Neural cell (in vitro differentiated cells): ENCODE results near the gene GATM. TPM values are rescaled to one million over a fixed set of nuclear protein-coding genes. Genes with fewer than 3 reads are reported as not detected.
"Not testable (repeated sequence)": the region's sequence is repeated elsewhere in the genome, so short reads cannot be mapped to it uniquely, and the experiment has no call there.

Experiments used
- H2AFZ ChIP-seq: fragments of 200-600, 300-800 bp; sonication (generic), shearing (Covaris generic); 2 replicates; pipeline ENCODE4 v1.6.0; 2014; ENCODE audit warnings: low read depth, mild to moderate bottlenecking, antibody characterized with exemption, low read length, moderate library complexity
- H3F3A ChIP-seq: fragments of 200-600 bp; shearing (Covaris generic); 2 replicates; pipeline ENCODE4 v1.6.1; 2016; ENCODE audit warnings: mild to moderate bottlenecking, moderate library complexity, mixed read lengths, antibody characterized with exemption, low read length; ENCODE audit not compliant: insufficient read depth, poor library complexity, severe bottlenecking
- H3K27ac ChIP-seq: fragments of 200-600, 300-800 bp; sonication (generic), shearing (Covaris generic); 2 replicates; pipeline ENCODE4 v1.5.1; 2014; ENCODE audit warnings: mild to moderate bottlenecking, low read length, moderate library complexity
- H3K27me3 ChIP-seq: fragments of 300-800, 200-600 bp; sonication (generic), shearing (Covaris generic); 2 replicates; pipeline ENCODE4 v1.6.0; 2014; ENCODE audit warnings: mild to moderate bottlenecking, low read depth, low read length, moderate library complexity; ENCODE audit not compliant: insufficient read depth
- H3K36me3 ChIP-seq: fragments of 300-800, 200-600 bp; sonication (generic), shearing (Covaris generic); 2 replicates; pipeline ENCODE4 v1.5.1; 2014; ENCODE audit warnings: mild to moderate bottlenecking, antibody characterized with exemption, low read length, moderate library complexity; ENCODE audit not compliant: insufficient read depth
- H3K4me2 ChIP-seq: fragments of 300-800, 200-600 bp; sonication (generic), shearing (Covaris generic); 2 replicates; pipeline ENCODE4 v1.6.0; 2014; ENCODE audit warnings: mild to moderate bottlenecking, low read length
- H3K4me3 ChIP-seq: fragments of 300-800, 200-600 bp; sonication (generic), shearing (Covaris generic); 2 replicates; pipeline ENCODE4 v1.5.1; 2014; ENCODE audit warnings: mild to moderate bottlenecking, low read length, moderate library complexity
- H3K79me2 ChIP-seq: fragments of 200-600 bp; shearing (Covaris generic); replicated peaks from 2 replicates; pipeline ENCODE4 v1.6.0; 2014; ENCODE audit warnings: mild to moderate bottlenecking, low read length, moderate library complexity; ENCODE audit not compliant: insufficient read depth
- H3K9ac ChIP-seq: fragments of 300-800, 200-600 bp; sonication (generic), shearing (Covaris generic); 2 replicates; pipeline ENCODE4 v1.6.1; 2016; ENCODE audit warnings: mild to moderate bottlenecking, low read length, mixed read lengths
- H3K9me2 ChIP-seq: fragments of 200-600 bp; shearing (Covaris generic); 2 replicates; pipeline ENCODE4 v1.6.1; 2016; ENCODE audit warnings: mild to moderate bottlenecking, low read length, mixed read lengths; ENCODE audit not compliant: insufficient read depth
- H3K9me3 ChIP-seq: fragments of 200-600, 300-800 bp; sonication (generic), shearing (Covaris generic); 2 replicates; pipeline ENCODE4 v1.6.1; 2016; ENCODE audit warnings: mild to moderate bottlenecking, mixed run types, low read length, moderate library complexity, mixed read lengths
- H4K20me1 ChIP-seq: fragments of 200-600 bp; shearing (Covaris generic); 2 replicates; pipeline ENCODE4 v1.6.1; 2016; ENCODE audit warnings: mild to moderate bottlenecking, mixed run types; ENCODE audit not compliant: insufficient read depth
- CTCF ChIP-seq: fragments of 450-650 bp; IDR thresholded peaks from 2 replicates; pipeline ENCODE4 v1.5.1; 2014; ENCODE audit warnings: antibody characterized with exemption, mild to moderate bottlenecking, moderate library complexity; ENCODE audit not compliant: poor library complexity, severe bottlenecking
- EP300 ChIP-seq: fragments of 450-650 bp; conservative IDR thresholded peaks from 2 replicates; pipeline ENCODE4 v1.6.1; 2014; ENCODE audit warnings: antibody characterized with exemption, mild to moderate bottlenecking, moderate library complexity; ENCODE audit not compliant: poor library complexity, severe bottlenecking
- EZH2 ChIP-seq: fragments of 200-600, 300-800 bp; shearing (Covaris generic), sonication (generic); IDR thresholded peaks from 2 replicates; pipeline ENCODE4 v1.6.1; 2014; ENCODE audit warnings: antibody characterized with exemption, low read length, borderline replicate concordance, mild to moderate bottlenecking; ENCODE audit not compliant: insufficient read depth, poor library complexity, severe bottlenecking
- MXI1 ChIP-seq: fragments of 450-650 bp; conservative IDR thresholded peaks from 2 replicates; pipeline ENCODE4 v1.6.1; 2014; ENCODE audit warnings: antibody characterized with exemption, mild to moderate bottlenecking; ENCODE audit not compliant: poor library complexity, severe bottlenecking
- POLR2AphosphoS5 ChIP-seq: IDR thresholded peaks from 2 replicates; pipeline ENCODE4 v1.6.1; 2012
- RAD21 ChIP-seq: fragments of 450-650 bp; conservative IDR thresholded peaks from 2 replicates; pipeline ENCODE4 v1.6.1; 2014; ENCODE audit warnings: antibody characterized with exemption, mild to moderate bottlenecking, moderate library complexity
- REST ChIP-seq: IDR thresholded peaks from 2 replicates; pipeline ENCODE4 v1.6.1; 2012; ENCODE audit warnings: borderline replicate concordance
- SMC3 ChIP-seq: fragments of 450-650 bp; conservative IDR thresholded peaks from 2 replicates; pipeline ENCODE4 v1.6.1; 2014; ENCODE audit warnings: antibody characterized with exemption, mild to moderate bottlenecking, moderate library complexity; ENCODE audit not compliant: poor library complexity
- TAF1 ChIP-seq: IDR thresholded peaks from 2 replicates; pipeline ENCODE4 v1.6.1; 2012; ENCODE audit warnings: low read depth
- polyA plus RNA-seq: library from polyadenylated mRNA; depleted of rRNA; stranded (reverse); fragments of >200 nt; gene quantifications from 2 replicates; pipeline ENCODE4 v1.2.3, GENCODE V29; 2014

The GATM gene
- polyA plus RNA-seq, 1 donor from 2014 or later, result 13.3 TPM

- H2AFZ ChIP-seq, H3K9ac ChIP-seq, H3K27ac ChIP-seq, H3K36me3 ChIP-seq, H3K79me2 ChIP-seq, H3K27me3 ChIP-seq, H3K4me3 ChIP-seq, H3K9me3 ChIP-seq, H3K4me2 ChIP-seq, H3F3A ChIP-seq, H4K20me1 ChIP-seq, H3K9me2 ChIP-seq: not testable (repeated sequence)
These were observed 11.1 kb downstream of the GATM start for GRCh38 chr15:45367222-45367621.

- Histone ChIP-seq H3K79me2 (no peaks in the 10 kb centered on the region), H3K27ac (no peak overlapping the region), H3K4me3 (no peak overlapping the region), H3K9ac (no peak overlapping the region), H3K27me3 (no peaks in the 10 kb centered on the region), H2AFZ (no peak overlapping the region), H3K4me2 (no peak overlapping the region), H3K9me2 (no peaks in the 10 kb centered on the region), H3F3A (no peaks in the 10 kb centered on the region), H3K36me3 (no peaks in the 10 kb centered on the region), H4K20me1 (no peaks in the 10 kb centered on the region), H3K9me3 (no peaks in the 10 kb centered on the region)
- no peak for TF ChIP-seq EZH2
- no peak for TF ChIP-seq EP300
- TF ChIP-seq RAD21, result no peak
- TF ChIP-seq SMC3, result no peak
- no peak for TF ChIP-seq MXI1
- TF ChIP-seq POLR2AphosphoS5, result no peak
- no peak for TF ChIP-seq TAF1
- TF ChIP-seq CTCF, result no peak
- TF ChIP-seq REST, result no peak
These were observed 14.1 kb downstream of the GATM start for GRCh38 chr15:45364271-45364670.

GRCh38 chr15:45363801-45364200, 14.5 kb downstream of the GATM start:
- TF ChIP-seq RAD21 (no peak), CTCF (no peak), POLR2AphosphoS5 (no peak), TAF1 (no peak), EZH2 (no peak), SMC3 (no peak), REST (no peak), EP300 (no peak), MXI1 (no peak)
- Histone ChIP-seq H3K4me2 (no peak overlapping the region), H3K9me2 (no peaks in the 10 kb centered on the region), H3K79me2 (no peaks in the 10 kb centered on the region), H3K27ac (no peak overlapping the region), H3K4me3 (no peak overlapping the region), H3K9ac (no peak overlapping the region), H3K27me3 (no peaks in the 10 kb centered on the region), H3F3A (no peaks in the 10 kb centered on the region), H3K36me3 (no peaks in the 10 kb centered on the region), H4K20me1 (no peaks in the 10 kb centered on the region), H2AFZ (no peak overlapping the region), H3K9me3 (no peaks in the 10 kb centered on the region)
